Stimulated activated CD8-positive, alpha-beta memory T cell treated with anti-CD3 and anti-CD28 coated beads, Interleukin-7, amount 100 ng/mL, for 1 hour (primary cell): Measurements from ENCODE around the gene FCRL4.

ENCODE experiments used
- DNase-seq, 2 donors: peaks; one replicate each; pipeline ENCODE4 v3.0.0-alpha.2; 2020; ENCODE audit warnings: low read depth in 2 of 2

FCRL4 gene

GRCh38 chr1:157597959-157598667, at the start of gene FCRL4:
Gene FCRL4 (minus strand): TSS chr1:157598085. CDS start chr1:157597944, 141 bp downstream.
- no peak for DNase-seq

GRCh38 chr1:157646144-157646543, 48.3 kb upstream of the FCRL4 start:
- DNase-seq, result no peak

GRCh38 chr1:157641177-157641576, 43.3 kb upstream of the FCRL4 start:
- DNase-seq, result no peak

GRCh38 chr1:157639800-157640199, 41.9 kb upstream of the FCRL4 start:
- no peak for DNase-seq

GRCh38 chr1:157628773-157629172, 30.9 kb upstream of the FCRL4 start:
- no peak for DNase-seq

- no peak for DNase-seq
These were observed 28.2 kb upstream of the FCRL4 start for GRCh38 chr1:157626099-157626498.

- no peak for DNase-seq
These were observed 26.6 kb upstream of the FCRL4 start for GRCh38 chr1:157624471-157624870.

GRCh38 chr1:157622471-157622870, 24.6 kb upstream of the FCRL4 start:
- DNase-seq, result no peak

- no peak for DNase-seq
These were observed 20.3 kb upstream of the FCRL4 start for GRCh38 chr1:157618190-157618589.

GRCh38 chr1:157600236-157600635, 2.4 kb upstream of the FCRL4 start:
- DNase-seq, result no peak

- no peak for DNase-seq
These were observed 1.5 kb downstream of the FCRL4 start for GRCh38 chr1:157596384-157596783.

GRCh38 chr1:157595356-157595755, 2.5 kb downstream of the FCRL4 start:
- DNase-seq, result no peak

- DNase-seq, result no peak
These were observed 11.9 kb downstream of the FCRL4 start for GRCh38 chr1:157585984-157586383.

- no peak for DNase-seq
These were observed 13.4 kb downstream of the FCRL4 start for GRCh38 chr1:157584503-157584902.

- DNase-seq, result no peak
These were observed 17.1 kb downstream of the FCRL4 start for GRCh38 chr1:157580828-157581210.

- no peak for DNase-seq
These were observed 17.6 kb downstream of the FCRL4 start for GRCh38 chr1:157580179-157580827.

GRCh38 chr1:157577420-157577819, 20.5 kb downstream of the FCRL4 start:
- DNase-seq, result no peak

- DNase-seq, result no peak
These were observed 22.1 kb downstream of the FCRL4 start for GRCh38 chr1:157575744-157576143.

- no peak for DNase-seq
These were observed 23.0 kb downstream of the FCRL4 start for GRCh38 chr1:157574836-157575235.

GRCh38 chr1:157566484-157567300, 31.2 kb downstream of the FCRL4 start:
- no peak for DNase-seq

- no peak for DNase-seq
These were observed 35.4 kb downstream of the FCRL4 start for GRCh38 chr1:157562515-157562914.

GRCh38 chr1:157558119-157558518, 39.8 kb downstream of the FCRL4 start:
- no peak for DNase-seq
